ENCODE data around the gene ZNF496. TPM values are rescaled to one million over a fixed set of nuclear protein-coding genes. Genes with fewer than 3 reads are reported as not detected.
"Not testable (repeated sequence)": the region's sequence is repeated elsewhere in the genome, so short reads cannot be mapped to it uniquely, and the experiment has no call there.

The ZNF496 gene
- total RNA-seq (10 to 100 TPM; 11.3 to 12.4 TPM), polyA plus RNA-seq (1 to 10 TPM; 1.4 to 2.7 TPM)

GRCh38 chr1:247331525-247332214 lies at the start of gene ZNF496:
TSS of gene ZNF496 (minus strand) at chr1:247331867. CDS start at chr1:247329578, 2,289 bp downstream.
- Histone ChIP-seq H3K4me1 (ENCODE audit: insufficient read depth, low read length) (peaks cover 16% of the 10 kb centered on the region), H3K27me3 (ENCODE audit: insufficient read depth, low read length) (no peaks in the 10 kb centered on the region), H3K9me3 (ENCODE audit: control insufficient read depth in 1 of 2, low read length in 2 of 2) (no peaks in the 10 kb centered on the region), H3K36me3 (ENCODE audit: insufficient read depth, low read length) (no peaks in the 10 kb centered on the region), H3K27ac (ENCODE audit: low read depth, low read length) (peak within 1 kb of the TSS; percentile 31), H3K4me3 (ENCODE audit: low read length in 2 of 2) (peak within 1 kb of the TSS; percentile 28 to 69)
- no peaks in the 10 kb centered on the region for H3K9me3 Mint-ChIP-seq
- H3K27me3 Mint-ChIP-seq, result no peaks in the 10 kb centered on the region
- H3K36me3 Mint-ChIP-seq, result peaks cover 5 to 7% of the 10 kb centered on the region in 2 donors
- intact Hi-C loops (cut with micrococcal nuclease), result loop anchor here (1.0 to 2.0 kb wide), 4 partner anchors 121 to 401 kb away; partner anchors contain the start of genes AHCTF1, ZNF669 and ZNF670
- ChIA-PET POLR2A (ENCODE audit: partially characterized antibody) (interaction anchor here (0.9 to 1.2 kb wide), 3 partner anchors 10 to 121 kb away, joined by 4 to 7 read pairs (median 4); no protein-coding TSS in a partner anchor), CTCF (ENCODE audit: partially characterized antibody) (interaction anchor here (1.1 to 1.7 kb wide), 2 partner anchors 59 to 62 kb away, joined by 3 to 7 read pairs; no protein-coding TSS in a partner anchor)
- H3K4me3 Mint-ChIP-seq, result peak within 1 kb of the TSS; percentile 92 to 98 (median 93)
- H3K4me1 Mint-ChIP-seq, result peaks cover 1 to 19% (median 13%) of the 10 kb centered on the region in 4 donors
- peak; percentile 48 to 65 (median 53) for DNase-seq
- peak within 1 kb of the TSS; percentile 29 to 93 (median 64) for H3K27ac Mint-ChIP-seq

- no peaks in the 10 kb centered on the region for H3K36me3 Mint-ChIP-seq
Observed at GRCh38 chr1:247378334-247379073, 46.8 kb upstream of the ZNF496 start.

DNA sequence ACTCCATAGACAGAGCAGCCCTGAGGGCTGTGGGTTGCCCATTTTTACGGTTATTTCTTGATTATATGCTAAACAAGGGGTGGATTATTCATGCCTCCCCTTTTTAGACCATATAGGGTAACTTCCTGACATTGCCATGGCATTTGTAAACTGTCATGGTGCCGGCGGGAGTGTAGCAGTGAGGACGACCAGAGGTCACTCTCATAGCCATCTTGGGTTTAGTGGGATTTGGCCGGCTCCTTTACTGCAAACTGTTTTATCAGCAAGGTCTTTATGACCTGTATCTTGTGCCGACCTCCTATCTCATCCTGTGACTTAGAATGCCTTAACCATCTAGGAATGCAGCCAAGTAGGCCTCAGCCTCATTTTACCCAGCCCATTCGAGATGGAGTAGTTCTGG lies 46.0 kb upstream of the ZNF496 start:
- H3K9me3 ChIP-seq (ENCODE audit: control insufficient read depth in 1 of 2, low read length in 2 of 2); POLR2A ChIA-PET (ENCODE audit: partially characterized antibody); H3K9me3 Mint-ChIP-seq; H3K27ac Mint-ChIP-seq; H3K27me3 ChIP-seq (ENCODE audit: insufficient read depth, low read length); H3K36me3 ChIP-seq (ENCODE audit: insufficient read depth, low read length); H3K4me3 ChIP-seq (ENCODE audit: low read length in 2 of 2); H3K27ac ChIP-seq (ENCODE audit: low read depth, low read length); H3K4me3 Mint-ChIP-seq; H3K4me1 Mint-ChIP-seq; H3K36me3 Mint-ChIP-seq; DNase-seq; H3K27me3 Mint-ChIP-seq; intact Hi-C loops (cut with micrococcal nuclease); H3K4me1 ChIP-seq (ENCODE audit: insufficient read depth, low read length): not testable (repeated sequence)
- CTCF ChIA-PET (ENCODE audit: partially characterized antibody), result interaction anchor here (1.4 kb wide), 2 partner anchors 12 to 111 kb away, joined by 4 to 8 read pairs; no protein-coding TSS in a partner anchor

More at GRCh38 chr1:247378334-247379073, 46.8 kb upstream of the ZNF496 start:
- Histone ChIP-seq H3K27me3 (ENCODE audit: insufficient read depth, low read length) (no peaks in the 10 kb centered on the region), H3K4me1 (ENCODE audit: insufficient read depth, low read length) (no peaks in the 10 kb centered on the region), H3K4me3 (ENCODE audit: low read length in 2 of 2) (no peak overlapping the region), H3K27ac (ENCODE audit: low read depth, low read length) (no peak overlapping the region), H3K36me3 (ENCODE audit: insufficient read depth, low read length) (no peaks in the 10 kb centered on the region), H3K9me3 (ENCODE audit: control insufficient read depth in 1 of 2, low read length in 2 of 2) (no peaks in the 10 kb centered on the region)
- peaks cover 0 to 3% (median 0%) of the 10 kb centered on the region in 8 donors for H3K9me3 Mint-ChIP-seq
- ChIA-PET POLR2A (ENCODE audit: partially characterized antibody) (no interaction called here), CTCF (ENCODE audit: partially characterized antibody) (interaction anchor here (0.8 to 1.3 kb wide), 2 partner anchors 9 to 11 kb away, joined by 4 to 6 read pairs; no protein-coding TSS in a partner anchor)
- no peak for DNase-seq
- peaks cover 0 to 5% (median 1%) of the 10 kb centered on the region in 4 donors for H3K4me1 Mint-ChIP-seq
- peaks cover 0 to 2% of the 10 kb centered on the region in 2 donors for H3K27me3 Mint-ChIP-seq
- no peak overlapping the region for H3K27ac Mint-ChIP-seq
- H3K4me3 Mint-ChIP-seq, result no peak overlapping the region
- intact Hi-C loops (cut with micrococcal nuclease), result no loop called here

DNA sequence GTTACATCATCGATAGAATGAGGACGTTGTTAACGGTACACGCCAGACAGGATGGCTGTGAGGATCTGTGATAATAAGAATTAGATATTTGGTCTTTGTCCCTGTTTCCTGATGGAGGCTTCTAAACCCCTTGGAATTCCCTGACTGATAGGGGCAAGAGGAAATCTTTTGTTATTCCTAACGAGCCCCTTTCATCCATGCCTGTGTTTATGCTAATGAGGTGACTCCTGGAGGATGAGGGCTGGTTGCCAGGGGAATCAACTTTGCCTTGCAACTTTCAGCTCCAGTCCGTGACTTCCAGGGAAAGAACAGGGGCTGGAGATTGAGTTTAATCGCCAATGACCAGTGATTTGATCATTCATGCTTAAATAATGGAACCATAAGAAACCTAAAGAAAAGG lies 45.0 kb upstream of the ZNF496 start:
- Histone ChIP-seq H3K27ac (ENCODE audit: low read depth, low read length) (no peak overlapping the region), H3K4me1 (ENCODE audit: insufficient read depth, low read length) (no peaks in the 10 kb centered on the region), H3K27me3 (ENCODE audit: insufficient read depth, low read length) (no peaks in the 10 kb centered on the region), H3K4me3 (ENCODE audit: low read length in 2 of 2) (no peak overlapping the region), H3K36me3 (ENCODE audit: insufficient read depth, low read length) (no peaks in the 10 kb centered on the region), H3K9me3 (ENCODE audit: control insufficient read depth in 1 of 2, low read length in 2 of 2) (no peaks in the 10 kb centered on the region)
- Mint-ChIP-seq H3K4me1 (peaks cover 2 to 9% (median 5%) of the 10 kb centered on the region in 4 donors), H3K36me3 (no peaks in the 10 kb centered on the region), H3K27me3 (peaks cover under 1 to 5% of the 10 kb centered on the region in 2 donors), H3K9me3 (peaks cover 0 to 3% (median 0%) of the 10 kb centered on the region in 8 donors), H3K27ac (no peak overlapping the region), H3K4me3 (no peak overlapping the region)
- intact Hi-C loops (cut with micrococcal nuclease), result no loop called here
- CTCF ChIA-PET (ENCODE audit: partially characterized antibody), result interaction anchor here (0.9 to 1.4 kb wide), 3 partner anchors 13 to 112 kb away, joined by 3 to 8 read pairs (median 4); partner anchors contain the start of gene NLRP3
- DNase-seq, result no peak
- POLR2A ChIA-PET (ENCODE audit: partially characterized antibody), result no interaction called here

DNA sequence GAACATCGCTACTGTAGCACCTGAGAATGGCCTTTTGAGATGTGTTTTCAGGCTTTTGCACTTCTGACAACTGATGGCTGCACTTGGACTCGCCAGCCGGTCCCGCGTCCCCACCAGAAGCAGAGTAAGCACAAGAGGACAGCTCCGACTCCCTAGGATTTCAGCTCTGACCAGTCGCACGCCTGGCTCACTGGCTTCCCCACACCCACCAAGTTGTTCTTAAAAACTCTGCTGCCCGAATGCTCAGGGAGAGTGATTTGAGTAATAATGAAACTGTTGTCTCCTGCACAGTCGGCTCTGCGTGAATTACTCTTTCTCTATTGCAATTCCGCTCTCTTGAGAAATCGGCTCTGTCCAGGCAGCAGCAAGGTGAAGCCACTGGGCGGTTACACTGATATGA lies 44.1 kb upstream of the ZNF496 start:
- CTCF ChIA-PET (ENCODE audit: partially characterized antibody), result interaction anchor here (4.4 kb wide), 1 partner anchor 111 kb away, joined by 231 read pairs; no protein-coding TSS in a partner anchor

DNA sequence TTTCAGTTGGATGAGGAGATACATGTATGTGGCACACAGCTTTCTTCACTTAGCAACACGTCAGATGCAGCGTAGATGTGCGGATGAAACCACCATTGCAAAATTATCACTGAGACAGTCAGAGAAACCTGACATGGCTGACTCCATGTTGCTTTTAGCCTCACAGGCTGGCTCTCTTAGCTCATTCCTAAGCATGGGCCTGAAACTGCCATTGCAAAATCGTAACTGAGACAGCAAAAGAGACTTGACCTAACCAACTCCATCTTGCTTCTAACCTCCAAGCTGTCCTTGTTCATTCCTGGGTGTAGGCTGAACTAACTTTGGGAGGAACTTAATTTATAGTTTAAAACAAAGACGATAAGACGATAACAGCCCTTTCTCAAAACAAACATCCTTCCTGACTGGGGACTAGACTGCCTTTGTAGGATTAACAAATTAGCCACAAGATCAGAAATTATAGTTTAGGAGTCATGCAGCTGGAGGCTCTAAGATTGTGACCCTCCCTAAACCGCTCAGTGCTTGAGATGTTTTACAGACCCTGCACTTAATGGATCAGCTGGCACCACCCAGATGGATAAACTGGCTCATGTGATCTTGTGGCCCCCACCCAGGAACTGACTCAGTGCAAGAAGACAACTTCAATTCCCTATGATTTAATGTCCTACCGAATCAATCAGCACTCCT lies 43.1 kb upstream of the ZNF496 start:
- not testable (repeated sequence) for H3K27me3 ChIP-seq (ENCODE audit: insufficient read depth, low read length); H3K36me3 Mint-ChIP-seq; H3K27ac Mint-ChIP-seq; H3K4me3 ChIP-seq (ENCODE audit: low read length in 2 of 2); H3K27ac ChIP-seq (ENCODE audit: low read depth, low read length); H3K9me3 Mint-ChIP-seq; H3K36me3 ChIP-seq (ENCODE audit: insufficient read depth, low read length); H3K4me1 ChIP-seq (ENCODE audit: insufficient read depth, low read length); DNase-seq; H3K9me3 ChIP-seq (ENCODE audit: control insufficient read depth in 1 of 2, low read length in 2 of 2); H3K4me3 Mint-ChIP-seq; H3K4me1 Mint-ChIP-seq; H3K27me3 Mint-ChIP-seq
- intact Hi-C loops (cut with micrococcal nuclease), result loop anchor here (5.0 kb wide), 1 partner anchor 467 kb away; no protein-coding TSS in a partner anchor
- ChIA-PET CTCF (ENCODE audit: partially characterized antibody) (interaction anchor here (0.7 to 4.4 kb wide), 9 partner anchors 11 to 122 kb away, joined by 3 to 231 read pairs (median 15); partner anchors contain the start of gene NLRP3), POLR2A (ENCODE audit: partially characterized antibody) (interaction anchor here (1.4 to 3.0 kb wide), 2 partner anchors 9 to 15 kb away, joined by 4 to 12 read pairs; no protein-coding TSS in a partner anchor)

More for the DNA sequence above, 44.1 kb upstream of the ZNF496 start:
- H3K27me3 ChIP-seq (ENCODE audit: insufficient read depth, low read length), result no peaks in the 10 kb centered on the region
- POLR2A ChIA-PET (ENCODE audit: partially characterized antibody), result no interaction called here
- H3K36me3 Mint-ChIP-seq, result no peaks in the 10 kb centered on the region
- H3K27ac Mint-ChIP-seq, result no peak overlapping the region
- peaks cover 1 to 5% of the 10 kb centered on the region in 2 donors for H3K27me3 Mint-ChIP-seq
- H3K4me3 Mint-ChIP-seq, result no peak overlapping the region
- intact Hi-C loops (cut with micrococcal nuclease), result no loop called here
- peaks cover 2 to 9% (median 5%) of the 10 kb centered on the region in 4 donors for H3K4me1 Mint-ChIP-seq
- no peaks in the 10 kb centered on the region for H3K36me3 ChIP-seq (ENCODE audit: insufficient read depth, low read length)
- no peak overlapping the region for H3K4me3 ChIP-seq (ENCODE audit: low read length in 2 of 2)
- H3K9me3 Mint-ChIP-seq, result peaks cover 0 to 3% (median 0%) of the 10 kb centered on the region in 8 donors
- H3K27ac ChIP-seq (ENCODE audit: low read depth, low read length), result no peak overlapping the region
- no peak for DNase-seq
- no peaks in the 10 kb centered on the region for H3K9me3 ChIP-seq (ENCODE audit: control insufficient read depth in 1 of 2, low read length in 2 of 2)
- H3K4me1 ChIP-seq (ENCODE audit: insufficient read depth, low read length), result no peaks in the 10 kb centered on the region
